Neural progenitor cell (in vitro differentiated cells): ENCODE measurements around the gene ATRN. TPM values are rescaled to one million over a fixed set of nuclear protein-coding genes. Genes with fewer than 3 reads are reported as not detected.
"Not testable (repeated sequence)": the region's sequence is repeated elsewhere in the genome, so short reads cannot be mapped to it uniquely, and the experiment has no call there.

ENCODE experiments used
- DNase-seq: peaks from one replicate; pipeline ENCODE4 v3.0.0-alpha.2; 2016; ENCODE audit warnings: low spot score
- H2AFZ ChIP-seq: fragments of 200-600 bp; sonication (generic); replicated peaks from 2 replicates; pipeline ENCODE4 v1.6.1; 2016; ENCODE audit warnings: antibody characterized with exemption
- H3F3A ChIP-seq: fragments of 200-600 bp; sonication (generic); 2 replicates; pipeline ENCODE4 v1.6.1; 2016; ENCODE audit warnings: antibody characterized with exemption, low read depth
- H3K27ac ChIP-seq: fragments of 200-600 bp; sonication (generic); 2 replicates; pipeline ENCODE4 v1.5.1; 2016; ENCODE audit warnings: mild to moderate bottlenecking
- H3K27me3 ChIP-seq: fragments of 200-600 bp; sonication (generic); 2 replicates; pipeline ENCODE4 v1.6.1; 2016; ENCODE audit warnings: mild to moderate bottlenecking, moderate library complexity
- H3K36me3 ChIP-seq: fragments of 200-600 bp; sonication (generic); 2 replicates; pipeline ENCODE4 v1.5.1; 2016
- H3K4me1 ChIP-seq: fragments of 200-600 bp; sonication (generic); 2 replicates; pipeline ENCODE4 v1.6.1; 2016; ENCODE audit warnings: mixed run types
- H3K4me2 ChIP-seq: fragments of 200-600 bp; sonication (generic); 2 replicates; pipeline ENCODE4 v1.6.1; 2016
- H3K4me3 ChIP-seq: fragments of 200-600 bp; sonication (generic); 2 replicates; pipeline ENCODE4 v1.5.1; 2016
- H3K79me2 ChIP-seq: fragments of 200-600 bp; sonication (generic); 2 replicates; pipeline ENCODE4 v1.6.1; 2016; ENCODE audit warnings: low read depth
- H3K9ac ChIP-seq: fragments of 200-600 bp; sonication (generic); 2 replicates; pipeline ENCODE4 v1.6.1; 2016
- H3K9me3 ChIP-seq: fragments of 200-600 bp; sonication (generic); 2 replicates; pipeline ENCODE4 v1.5.1; 2016; ENCODE audit warnings: low read depth
- H4K20me1 ChIP-seq: fragments of 200-600 bp; sonication (generic); 2 replicates; pipeline ENCODE4 v1.6.1; 2016; ENCODE audit warnings: low read depth
- H3K27ac Mint-ChIP-seq: 3 replicates; pipeline ENCODE4 v1.8.0; 2021; ENCODE audit warnings: mixed read lengths
- H3K27me3 Mint-ChIP-seq: 2 replicates; pipeline ENCODE4 v1.8.0; 2022; ENCODE audit warnings: low read depth, mild to moderate bottlenecking, inconsistent platforms, moderate library complexity, mixed read lengths; ENCODE audit not compliant: insufficient read depth
- H3K36me3 Mint-ChIP-seq: 3 replicates; pipeline ENCODE4 v1.8.0; 2021; ENCODE audit warnings: mixed read lengths
- H3K4me1 Mint-ChIP-seq: 3 replicates; pipeline ENCODE4 v1.8.0; 2021; ENCODE audit warnings: mixed read lengths
- H3K4me3 Mint-ChIP-seq: 3 replicates; pipeline ENCODE4 v1.8.0; 2021; ENCODE audit warnings: mild to moderate bottlenecking, moderate library complexity, mixed read lengths
- H3K9me3 Mint-ChIP-seq: 3 replicates; pipeline ENCODE4 v1.8.0; 2020; ENCODE audit warnings: mixed read lengths
- EZH2 ChIP-seq: fragments of 200-600 bp; sonication (generic); IDR thresholded peaks from 2 replicates; pipeline ENCODE4 v1.6.1; 2017; ENCODE audit warnings: antibody characterized with exemption, mild to moderate bottlenecking, moderate library complexity
- EZH2phosphoT487 ChIP-seq: fragments of 200-600 bp; sonication (generic); IDR thresholded peaks from 2 replicates; pipeline ENCODE4 v1.6.1; 2017; ENCODE audit warnings: antibody characterized with exemption
- total RNA-seq: library from RNA; depleted of rRNA; stranded (reverse); fragments of >200 nt; gene quantifications from 2 replicates; pipeline ENCODE4 v1.2.3, GENCODE V29; 2015; ENCODE audit warnings: low replicate concordance
- TF ChIP-seq, protein P1 (sequence below): fragments of 200-600 bp; sonication (generic); IDR thresholded peaks from 2 replicates; pipeline ENCODE4 v1.5.1; 2017; ENCODE audit warnings: antibody characterized with exemption, mild to moderate bottlenecking

ATRN gene
- total RNA-seq, 1 donor from 2014 or later, result 36.8 TPM

GRCh38 chr20:3473944-3474343 lies 3.1 kb downstream of the ATRN start:
- TF ChIP-seq, protein P1, sequence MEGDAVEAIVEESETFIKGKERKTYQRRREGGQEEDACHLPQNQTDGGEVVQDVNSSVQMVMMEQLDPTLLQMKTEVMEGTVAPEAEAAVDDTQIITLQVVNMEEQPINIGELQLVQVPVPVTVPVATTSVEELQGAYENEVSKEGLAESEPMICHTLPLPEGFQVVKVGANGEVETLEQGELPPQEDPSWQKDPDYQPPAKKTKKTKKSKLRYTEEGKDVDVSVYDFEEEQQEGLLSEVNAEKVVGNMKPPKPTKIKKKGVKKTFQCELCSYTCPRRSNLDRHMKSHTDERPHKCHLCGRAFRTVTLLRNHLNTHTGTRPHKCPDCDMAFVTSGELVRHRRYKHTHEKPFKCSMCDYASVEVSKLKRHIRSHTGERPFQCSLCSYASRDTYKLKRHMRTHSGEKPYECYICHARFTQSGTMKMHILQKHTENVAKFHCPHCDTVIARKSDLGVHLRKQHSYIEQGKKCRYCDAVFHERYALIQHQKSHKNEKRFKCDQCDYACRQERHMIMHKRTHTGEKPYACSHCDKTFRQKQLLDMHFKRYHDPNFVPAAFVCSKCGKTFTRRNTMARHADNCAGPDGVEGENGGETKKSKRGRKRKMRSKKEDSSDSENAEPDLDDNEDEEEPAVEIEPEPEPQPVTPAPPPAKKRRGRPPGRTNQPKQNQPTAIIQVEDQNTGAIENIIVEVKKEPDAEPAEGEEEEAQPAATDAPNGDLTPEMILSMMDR, result no peak
- TF ChIP-seq EZH2phosphoT487 (no peak), EZH2 (no peak)
- H3K9me3 Mint-ChIP-seq, result no peaks in the 10 kb centered on the region
- no peak overlapping the region for H3K9ac ChIP-seq
- H3K4me1 Mint-ChIP-seq, result peaks cover 23% of the 10 kb centered on the region
- H4K20me1 ChIP-seq, result peaks cover 15% of the 10 kb centered on the region
- H3K36me3 ChIP-seq, result no peaks in the 10 kb centered on the region
- H3F3A ChIP-seq, result peaks cover 18% of the 10 kb centered on the region
- no peak overlapping the region for H3K4me2 ChIP-seq
- H3K79me2 ChIP-seq, result peaks cover 47% of the 10 kb centered on the region
- H3K27ac Mint-ChIP-seq, result no peak overlapping the region
- H3K4me1 ChIP-seq, result peaks cover 9% of the 10 kb centered on the region
- no peak overlapping the region for H2AFZ ChIP-seq
- H3K4me3 Mint-ChIP-seq, result no peak overlapping the region
- no peak overlapping the region for H3K4me3 ChIP-seq
- peaks cover 4% of the 10 kb centered on the region for H3K36me3 Mint-ChIP-seq
- DNase-seq, result no peak
- H3K27me3 ChIP-seq, result peaks cover 11% of the 10 kb centered on the region
- no peaks in the 10 kb centered on the region for H3K27me3 Mint-ChIP-seq
- H3K9me3 ChIP-seq, result no peaks in the 10 kb centered on the region
- no peak overlapping the region for H3K27ac ChIP-seq

GRCh38 chr20:3477003-3477860 lies 6.4 kb downstream of the ATRN start:
- H3K27me3 Mint-ChIP-seq, H3K27ac ChIP-seq, H3K36me3 ChIP-seq, H3K4me3 ChIP-seq, H3K27ac Mint-ChIP-seq, H2AFZ ChIP-seq, H3K27me3 ChIP-seq, H3K9me3 ChIP-seq, H3K9ac ChIP-seq, H3K4me2 ChIP-seq, H3K4me1 ChIP-seq, H3F3A ChIP-seq, DNase-seq, H3K9me3 Mint-ChIP-seq, H3K4me3 Mint-ChIP-seq, H3K36me3 Mint-ChIP-seq: not testable (repeated sequence)
- peaks cover 12% of the 10 kb centered on the region for H4K20me1 ChIP-seq
- peaks cover 44% of the 10 kb centered on the region for H3K79me2 ChIP-seq
- H3K4me1 Mint-ChIP-seq, result peaks cover 13% of the 10 kb centered on the region

DNA sequence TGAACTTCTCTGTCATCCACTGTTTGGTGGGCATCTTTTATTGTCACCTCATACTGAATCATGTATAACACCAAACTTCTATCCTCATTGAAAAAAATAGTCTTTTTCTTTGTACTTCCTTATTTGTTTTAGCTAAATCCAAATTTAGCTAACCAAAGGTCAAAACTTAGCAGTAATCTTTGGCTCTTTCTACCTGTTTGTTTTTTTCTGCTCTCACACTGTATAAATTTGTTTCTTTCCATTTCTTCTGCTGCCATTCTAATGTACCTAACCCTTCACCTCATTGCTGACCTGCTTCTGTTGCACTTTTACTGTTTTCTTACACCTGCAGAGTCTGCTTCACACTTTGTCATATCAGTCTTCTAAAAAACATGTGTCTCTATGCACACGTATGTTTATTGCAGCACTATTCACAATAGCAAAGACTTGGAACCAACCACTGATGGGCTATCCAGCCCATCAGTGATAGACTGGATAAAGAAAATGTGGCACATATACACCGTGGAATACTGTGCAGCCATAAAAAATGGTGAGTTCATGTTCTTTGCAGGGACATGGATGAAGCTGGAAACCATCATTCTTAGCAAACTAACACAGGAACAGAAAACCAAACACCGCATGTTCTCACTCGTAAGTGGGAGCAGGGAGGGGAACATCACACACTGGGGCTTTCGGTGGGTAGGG lies 7.2 kb downstream of the ATRN start:
- no peak overlapping the region for H3K27ac Mint-ChIP-seq
- no peaks in the 10 kb centered on the region for H3K36me3 ChIP-seq
- H3K4me2 ChIP-seq, result no peak overlapping the region
- no peaks in the 10 kb centered on the region for H3K4me1 ChIP-seq
- TF ChIP-seq, protein P1, result no peak
- TF ChIP-seq EZH2phosphoT487 (no peak), EZH2 (no peak)
- no peak overlapping the region for H3K4me3 ChIP-seq
- DNase-seq, result no peak
- no peaks in the 10 kb centered on the region for H3K27me3 ChIP-seq
- peaks cover 4% of the 10 kb centered on the region for H4K20me1 ChIP-seq
- no peak overlapping the region for H3K27ac ChIP-seq
- no peak overlapping the region for H3K4me3 Mint-ChIP-seq
- H3K9ac ChIP-seq, result no peak overlapping the region
- peaks cover 37% of the 10 kb centered on the region for H3K79me2 ChIP-seq
- H3K36me3 Mint-ChIP-seq, result peaks cover 6% of the 10 kb centered on the region
- H3K27me3 Mint-ChIP-seq, result no peaks in the 10 kb centered on the region
- no peaks in the 10 kb centered on the region for H3F3A ChIP-seq
- H3K4me1 Mint-ChIP-seq, result peaks cover 6% of the 10 kb centered on the region
- no peaks in the 10 kb centered on the region for H3K9me3 ChIP-seq
- no peak overlapping the region for H2AFZ ChIP-seq
- no peaks in the 10 kb centered on the region for H3K9me3 Mint-ChIP-seq

DNA sequence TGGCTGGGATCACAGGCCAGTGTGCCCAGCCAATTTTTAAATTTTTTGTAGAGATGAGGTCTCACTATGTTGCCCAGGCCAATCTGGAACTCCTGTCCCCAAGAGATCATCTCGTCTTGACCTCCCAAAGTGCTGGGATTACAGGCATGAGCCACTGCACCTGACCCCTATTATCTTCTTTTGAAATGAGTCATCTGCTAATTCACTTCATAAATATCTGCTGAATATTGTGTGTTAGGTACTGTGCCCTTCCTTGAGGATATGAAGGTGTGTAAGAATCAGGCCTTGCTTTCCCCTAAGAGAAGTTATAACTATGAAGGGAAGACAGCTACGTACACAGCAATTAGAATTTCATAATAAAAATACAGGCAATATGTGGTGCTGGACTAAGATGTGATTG lies 8.2 kb downstream of the ATRN start:
- TF ChIP-seq EZH2, result no peak
- TF ChIP-seq EZH2phosphoT487, result no peak
- TF ChIP-seq, protein P1, result no peak
- no peaks in the 10 kb centered on the region for H3F3A ChIP-seq
- no peaks in the 10 kb centered on the region for H3K27me3 ChIP-seq
- Mint-ChIP-seq H3K27me3 (no peaks in the 10 kb centered on the region), H3K4me1 (no peaks in the 10 kb centered on the region), H3K4me3 (no peak overlapping the region), H3K36me3 (peaks cover 2% of the 10 kb centered on the region), H3K9me3 (no peaks in the 10 kb centered on the region), H3K27ac (no peak overlapping the region)
- H3K36me3 ChIP-seq, result no peaks in the 10 kb centered on the region
- no peaks in the 10 kb centered on the region for H4K20me1 ChIP-seq
- H2AFZ ChIP-seq, result no peak overlapping the region
- H3K4me3 ChIP-seq, result no peak overlapping the region
- no peaks in the 10 kb centered on the region for H3K9me3 ChIP-seq
- H3K9ac ChIP-seq, result no peak overlapping the region
- no peak overlapping the region for H3K27ac ChIP-seq
- peaks cover 26% of the 10 kb centered on the region for H3K79me2 ChIP-seq
- H3K4me2 ChIP-seq, result no peak overlapping the region
- DNase-seq, result no peak
- no peaks in the 10 kb centered on the region for H3K4me1 ChIP-seq
